Fibroblast of the aortic adventitia (primary cell): ENCODE results near the gene ATP2B2. TPM values are rescaled to one million over a fixed set of nuclear protein-coding genes. Genes with fewer than 3 reads are reported as not detected.

Source experiments
- DNase-seq: peaks from one replicate; pipeline ENCODE4 v3.0.0-alpha.2; 2010; ENCODE audit warnings: low read depth
- H3K4me3 ChIP-seq: 2 replicates; pipeline ENCODE4 v1.5.1; 2011; ENCODE audit warnings: low read depth, mild to moderate bottlenecking, control low read depth, low read length, moderate library complexity
- total RNA-seq: library from RNA; depleted of rRNA; stranded (reverse); fragments of >200 nt; gene quantifications from 2 replicates; pipeline ENCODE4 v1.2.3, GENCODE V29; 2012; ENCODE audit warnings: low replicate concordance
- TF ChIP-seq, protein P1 (sequence below): IDR thresholded peaks from 2 replicates; pipeline ENCODE4 v1.5.1; 2011; ENCODE audit warnings: mild to moderate bottlenecking, low read length, control low read depth, inconsistent platforms; ENCODE audit not compliant: insufficient read depth

Gene ATP2B2
- total RNA-seq, 1 donor, result not detected

DNA sequence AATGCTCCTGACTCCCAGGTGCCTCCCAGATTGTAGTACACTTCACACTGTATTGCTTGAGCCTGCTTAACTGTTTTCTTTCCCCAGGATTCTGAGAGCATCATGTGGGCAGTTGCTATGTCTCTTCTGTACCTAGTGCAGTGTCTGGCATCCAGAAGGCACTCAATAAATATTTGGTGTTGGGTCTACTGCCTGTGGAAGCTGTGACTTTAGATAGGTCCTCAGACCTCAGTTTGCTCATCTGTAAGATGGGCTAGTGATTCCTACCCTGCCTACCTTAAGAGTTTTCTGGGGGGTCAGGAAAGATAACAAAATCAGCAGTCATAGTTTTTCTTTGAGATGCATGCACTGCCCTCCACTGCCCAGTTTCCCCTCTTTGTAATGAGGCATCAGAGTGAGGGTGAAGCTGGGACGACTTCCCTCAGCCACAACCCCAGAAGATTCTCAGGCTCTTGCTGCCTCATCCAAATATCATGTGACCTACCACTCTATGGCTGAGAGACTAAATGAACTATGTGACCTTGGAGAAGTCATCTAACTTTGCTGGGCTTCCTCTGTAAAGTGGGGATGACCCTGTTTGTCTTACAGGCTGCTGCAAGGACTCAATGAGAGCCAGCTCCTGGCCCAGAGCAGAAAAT lies 50.4 kb downstream of the ATP2B2 start:
- no peak for DNase-seq
- TF ChIP-seq, protein P1, sequence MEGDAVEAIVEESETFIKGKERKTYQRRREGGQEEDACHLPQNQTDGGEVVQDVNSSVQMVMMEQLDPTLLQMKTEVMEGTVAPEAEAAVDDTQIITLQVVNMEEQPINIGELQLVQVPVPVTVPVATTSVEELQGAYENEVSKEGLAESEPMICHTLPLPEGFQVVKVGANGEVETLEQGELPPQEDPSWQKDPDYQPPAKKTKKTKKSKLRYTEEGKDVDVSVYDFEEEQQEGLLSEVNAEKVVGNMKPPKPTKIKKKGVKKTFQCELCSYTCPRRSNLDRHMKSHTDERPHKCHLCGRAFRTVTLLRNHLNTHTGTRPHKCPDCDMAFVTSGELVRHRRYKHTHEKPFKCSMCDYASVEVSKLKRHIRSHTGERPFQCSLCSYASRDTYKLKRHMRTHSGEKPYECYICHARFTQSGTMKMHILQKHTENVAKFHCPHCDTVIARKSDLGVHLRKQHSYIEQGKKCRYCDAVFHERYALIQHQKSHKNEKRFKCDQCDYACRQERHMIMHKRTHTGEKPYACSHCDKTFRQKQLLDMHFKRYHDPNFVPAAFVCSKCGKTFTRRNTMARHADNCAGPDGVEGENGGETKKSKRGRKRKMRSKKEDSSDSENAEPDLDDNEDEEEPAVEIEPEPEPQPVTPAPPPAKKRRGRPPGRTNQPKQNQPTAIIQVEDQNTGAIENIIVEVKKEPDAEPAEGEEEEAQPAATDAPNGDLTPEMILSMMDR, result no peak
- H3K4me3 ChIP-seq, result no peak overlapping the region

DNA sequence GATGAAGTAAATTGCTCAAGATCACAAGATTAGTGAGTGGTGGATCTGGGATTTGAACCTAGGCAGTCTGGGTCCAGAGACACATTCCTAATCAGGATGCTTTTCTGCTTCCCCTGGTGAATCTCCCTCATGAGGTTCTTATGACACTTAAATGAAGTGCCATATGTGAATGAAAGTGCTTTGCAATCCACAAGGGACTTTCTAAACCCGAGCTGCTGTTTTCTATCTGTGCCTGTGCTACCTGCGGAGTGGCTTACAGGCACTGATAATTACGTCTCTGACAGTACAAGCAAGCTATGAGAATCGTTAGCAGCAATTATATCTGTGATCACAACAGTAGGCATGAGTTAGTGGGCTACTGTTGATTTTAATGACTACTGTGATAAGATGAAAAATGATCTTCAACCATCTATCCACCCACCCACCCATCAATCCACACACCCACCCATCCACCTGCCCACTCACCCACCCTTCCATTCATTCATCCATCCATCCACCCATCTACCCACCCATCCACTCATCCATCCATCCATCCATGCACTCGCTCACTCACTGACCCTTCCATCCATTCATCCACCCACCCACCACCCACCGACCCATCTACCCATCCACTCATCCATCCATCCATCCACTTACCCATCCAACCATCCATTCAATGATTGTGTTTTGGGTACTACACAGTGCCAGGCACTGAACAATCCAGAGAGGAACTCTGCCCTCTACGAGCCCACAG lies 51.8 kb downstream of the ATP2B2 start:
- H3K4me3 ChIP-seq, result no peak overlapping the region
- TF ChIP-seq, protein P1, result no peak
- no peak for DNase-seq

DNA sequence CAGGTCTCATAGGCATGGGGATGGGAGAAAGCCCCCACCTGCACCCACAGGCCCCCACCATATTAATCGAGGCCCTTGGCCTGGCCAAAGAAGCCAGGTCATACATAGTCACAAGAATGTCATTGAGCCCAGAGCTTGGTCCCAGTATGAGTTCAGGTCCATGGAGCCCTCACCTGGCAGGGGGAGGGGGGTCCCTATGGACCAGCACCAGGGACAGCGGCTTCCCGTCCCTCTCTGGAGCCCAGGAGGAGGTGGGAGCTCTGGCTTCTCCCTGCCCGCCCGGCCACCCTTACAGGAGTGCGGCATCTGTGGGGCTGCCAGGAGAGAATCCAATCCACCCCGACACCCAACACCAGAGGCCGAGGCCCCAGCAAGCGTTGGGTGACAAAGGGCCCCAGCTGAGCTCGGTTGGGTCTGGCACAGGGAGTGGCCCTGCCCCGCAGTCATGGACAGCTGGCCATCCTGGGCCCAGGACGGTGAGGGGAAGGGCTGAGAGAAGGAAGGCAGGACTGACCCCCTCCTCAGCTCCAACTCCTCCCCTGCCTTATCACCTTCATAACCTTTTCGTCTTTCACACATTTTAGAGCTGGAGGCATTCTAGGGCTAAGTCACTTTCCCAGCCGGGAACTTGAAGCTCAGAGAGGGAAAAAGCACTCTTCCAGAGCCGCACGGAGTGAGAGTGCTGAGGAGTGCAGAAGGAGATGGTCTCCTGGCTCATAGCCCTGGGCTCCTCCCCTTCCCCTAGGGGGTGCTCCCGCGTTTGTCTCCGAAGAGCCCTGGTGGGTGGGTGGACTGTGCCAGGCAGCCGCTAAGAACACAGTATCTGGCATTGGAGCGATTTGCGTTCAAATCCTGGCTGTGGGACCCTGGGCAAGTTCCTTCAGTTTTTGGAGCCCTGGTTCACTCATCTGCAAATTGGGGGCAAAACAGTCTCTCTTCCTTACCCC lies 54.6 kb downstream of the ATP2B2 start:
- TF ChIP-seq, protein P1, result no peak
- H3K4me3 ChIP-seq, result no peak overlapping the region
- DNase-seq, result no peak

DNA sequence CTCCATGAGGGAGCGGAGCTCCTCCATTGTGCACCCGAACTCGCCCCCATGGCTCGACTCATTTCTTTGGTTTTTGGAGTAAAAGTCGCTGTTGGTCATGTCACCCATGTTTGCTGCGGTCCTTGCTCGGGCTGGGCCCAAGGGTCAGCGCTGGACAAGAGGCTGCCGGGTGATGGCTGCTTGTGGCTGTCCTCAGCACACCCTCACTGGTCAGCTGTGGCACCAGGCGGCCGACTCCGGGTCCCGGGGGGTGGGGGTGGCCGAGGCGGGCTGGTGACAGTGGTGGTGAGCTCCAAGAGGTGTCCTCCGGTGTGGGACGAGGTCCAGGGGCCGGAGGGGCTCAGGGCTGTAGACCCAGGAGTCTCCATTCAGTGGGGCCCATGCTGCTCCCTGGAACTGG lies 56.0 kb downstream of the ATP2B2 start:
- no peak overlapping the region for H3K4me3 ChIP-seq
- TF ChIP-seq, protein P1, result no peak
- no peak for DNase-seq

DNA sequence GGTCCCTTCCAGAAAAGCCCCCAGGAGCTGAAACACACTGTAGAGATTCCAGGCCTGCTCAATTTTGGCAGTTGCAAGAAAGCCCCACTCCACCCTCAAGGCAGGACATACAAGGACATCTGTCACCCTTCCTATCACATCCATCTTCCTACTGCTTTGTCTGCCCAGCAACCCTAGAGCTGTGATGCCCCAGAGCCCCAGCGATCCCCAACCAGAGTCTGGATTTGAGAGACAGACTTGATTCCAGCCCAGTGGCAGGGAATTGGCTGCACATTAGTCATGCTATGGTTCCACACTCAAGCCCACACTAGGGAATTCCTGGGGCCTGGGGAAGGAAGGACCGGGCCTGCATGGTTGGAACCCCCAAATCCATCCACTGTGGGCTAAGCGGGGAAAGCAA lies 56.8 kb downstream of the ATP2B2 start:
- no peak for DNase-seq
- no peak overlapping the region for H3K4me3 ChIP-seq
- TF ChIP-seq, protein P1, result no peak

DNA sequence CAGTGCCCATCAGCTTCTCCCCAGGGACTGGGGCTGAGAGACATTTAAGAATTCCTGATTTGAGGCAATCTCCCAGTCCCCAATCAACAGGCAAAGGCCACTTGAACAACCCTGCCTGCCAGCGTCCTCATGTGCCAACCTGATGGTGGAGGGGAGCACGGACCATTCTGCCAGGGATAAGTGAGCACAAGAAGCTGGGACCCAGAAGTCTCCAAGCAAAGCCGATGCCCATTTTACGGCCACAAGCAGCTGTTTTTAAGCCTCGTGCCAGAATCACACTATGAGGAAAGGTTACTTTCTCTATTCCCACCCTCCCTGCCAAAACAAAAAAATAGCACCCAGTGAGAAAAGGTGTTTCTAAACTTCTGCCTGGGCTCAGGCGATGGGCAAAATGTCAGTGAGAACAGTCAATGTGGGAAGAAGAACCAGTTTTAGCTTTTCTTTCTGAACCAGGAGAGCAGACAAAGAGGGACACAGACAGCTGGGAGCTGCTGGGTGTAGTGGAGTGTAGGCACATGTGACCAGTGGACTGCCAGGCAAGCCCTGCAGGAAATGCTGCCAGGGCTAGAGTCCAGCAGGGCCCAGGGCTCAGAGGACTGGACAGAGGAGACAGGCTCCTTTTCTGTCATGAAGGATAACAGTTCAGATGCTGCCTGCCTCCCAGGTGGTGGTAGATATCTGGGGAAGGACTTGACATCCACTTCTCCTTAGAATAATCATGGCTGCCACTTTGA lies 57.7 kb downstream of the ATP2B2 start:
- DNase-seq, result no peak
- TF ChIP-seq, protein P1, result no peak

More for the DNA sequence above, 57.7 kb downstream of the ATP2B2 start:
- no peak overlapping the region for H3K4me3 ChIP-seq
